Tibial nerve (tissue), 4 donors: ENCODE results near the gene CASTOR1. TPM values are rescaled to one million over a fixed set of nuclear protein-coding genes. Genes with fewer than 3 reads are reported as not detected.
A peak's percentile ranks its signal among the peaks of the same experiment; 100 is the strongest.

ENCODE experiments used
- DNase-seq, 2 donors: peaks; one replicate each; pipeline ENCODE4 v3.0.0-alpha.2; 2019; ENCODE audit warnings: low spot score in 2 of 2
- H3K27ac ChIP-seq, 4 donors: fragments of 200-600 bp; sonication (generic) in 3 of 4; one replicate each; pipeline ENCODE4 v1.5.1; 2017 to 2019; ENCODE audit warnings: mild to moderate bottlenecking in 1 of 4
- H3K27me3 ChIP-seq, 2 donors: fragments of 200-600 bp; sonication (generic) in 1 of 2; one replicate each; pipeline versions ENCODE4 v1.5.1 to v1.6.0; 2017 to 2019
- H3K36me3 ChIP-seq, 3 donors: fragments of 200-600 bp; sonication (generic); one replicate each; pipeline ENCODE4 v1.5.1; 2018 to 2019
- H3K4me1 ChIP-seq, 4 donors: fragments of 200-600 bp; sonication (generic) in 3 of 4; one replicate each; pipeline ENCODE4 v1.5.1; 2017 to 2019
- H3K4me3 ChIP-seq, 4 donors: fragments of 200-600 bp; sonication (generic) in 3 of 4; one replicate each; pipeline ENCODE4 v1.5.1; 2017 to 2019; ENCODE audit warnings: mild to moderate bottlenecking in 1 of 4, moderate library complexity in 1 of 4
- H3K9me3 ChIP-seq, 4 donors: fragments of 200-600 bp; sonication (generic) in 3 of 4; one replicate each; pipeline ENCODE4 v1.5.1; 2017 to 2019
- EP300 ChIP-seq, 2 donors: sonication (generic); formaldehyde crosslinking; IDR thresholded peaks; one replicate each; pipeline ENCODE4 v1.6.1; 2017; ENCODE audit warnings: antibody characterized with exemption in 2 of 2, mild to moderate bottlenecking in 1 of 2
- POLR2A ChIP-seq, 2 donors: fragments of 450-650 bp; IDR thresholded peaks; one replicate each; pipeline ENCODE4 v1.6.1; 2017; ENCODE audit warnings: antibody characterized with exemption in 2 of 2, mild to moderate bottlenecking in 2 of 2, moderate library complexity in 2 of 2
- WGBS, 2 donors: methylation state at CpG; one replicate each; pipeline ENCODE4 v1.1.5; 2018; 5-methylcytosine and 5-hydroxymethylcytosine counted together
- total RNA-seq, 4 donors: library from RNA; depleted of rRNA; stranded (reverse); fragments of >200 nt; gene quantifications; one replicate each; pipeline ENCODE4 v1.1.0, GENCODE V29; 2016
- TF ChIP-seq, protein P1 (sequence below), 5 experiments: fragments of 200-600 bp in 3 of 5; fragments of 450-650 bp in 2 of 5; sonication (generic) in 3 of 5; IDR thresholded peaks; one replicate each; pipeline ENCODE4 v1.5.1; 2016 to 2019; ENCODE audit warnings: antibody characterized with exemption in 5 of 5, mild to moderate bottlenecking in 3 of 5, moderate library complexity in 2 of 5

The CASTOR1 gene
- total RNA-seq, 4 donors from 2014 or later, result 38.7 to 57.9 (median 45.3) TPM

DNA sequence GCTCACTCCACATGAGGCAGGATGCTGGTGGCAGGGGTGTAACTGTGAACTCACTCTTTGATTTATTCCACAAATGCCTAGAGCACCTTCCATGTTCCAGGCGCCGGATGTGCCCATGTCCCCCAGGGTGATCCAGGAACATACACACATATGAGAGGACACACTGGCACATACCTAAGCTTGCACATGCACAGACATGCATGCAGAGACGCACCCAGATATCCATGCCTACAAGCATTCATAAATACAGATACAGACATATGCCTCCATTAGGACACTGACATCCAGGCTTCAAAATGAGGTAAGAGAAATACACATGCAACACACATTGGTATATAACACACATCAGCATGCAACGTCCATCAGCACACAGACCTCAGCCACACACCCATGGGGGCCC is 27.2 kb downstream of the CASTOR1 start:
- Histone ChIP-seq H3K4me3 (no peak overlapping the region), H3K27me3 (no peaks in the 10 kb centered on the region), H3K4me1 (peaks cover 0 to 11% (median 2%) of the 10 kb centered on the region in 4 donors), H3K36me3 (no peaks in the 10 kb centered on the region), H3K9me3 (no peaks in the 10 kb centered on the region), H3K27ac (no peak overlapping the region)
- TF ChIP-seq, protein P1, sequence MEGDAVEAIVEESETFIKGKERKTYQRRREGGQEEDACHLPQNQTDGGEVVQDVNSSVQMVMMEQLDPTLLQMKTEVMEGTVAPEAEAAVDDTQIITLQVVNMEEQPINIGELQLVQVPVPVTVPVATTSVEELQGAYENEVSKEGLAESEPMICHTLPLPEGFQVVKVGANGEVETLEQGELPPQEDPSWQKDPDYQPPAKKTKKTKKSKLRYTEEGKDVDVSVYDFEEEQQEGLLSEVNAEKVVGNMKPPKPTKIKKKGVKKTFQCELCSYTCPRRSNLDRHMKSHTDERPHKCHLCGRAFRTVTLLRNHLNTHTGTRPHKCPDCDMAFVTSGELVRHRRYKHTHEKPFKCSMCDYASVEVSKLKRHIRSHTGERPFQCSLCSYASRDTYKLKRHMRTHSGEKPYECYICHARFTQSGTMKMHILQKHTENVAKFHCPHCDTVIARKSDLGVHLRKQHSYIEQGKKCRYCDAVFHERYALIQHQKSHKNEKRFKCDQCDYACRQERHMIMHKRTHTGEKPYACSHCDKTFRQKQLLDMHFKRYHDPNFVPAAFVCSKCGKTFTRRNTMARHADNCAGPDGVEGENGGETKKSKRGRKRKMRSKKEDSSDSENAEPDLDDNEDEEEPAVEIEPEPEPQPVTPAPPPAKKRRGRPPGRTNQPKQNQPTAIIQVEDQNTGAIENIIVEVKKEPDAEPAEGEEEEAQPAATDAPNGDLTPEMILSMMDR (IDR thresholded peaks at IDR 0.05), result no peak
- TF ChIP-seq POLR2A (IDR thresholded peaks at IDR 0.05) (no peak), EP300 (IDR thresholded peaks at IDR 0.05) (no peak)
- no peak for DNase-seq
- WGBS, 2 donors, result 93 to 96% methylated on average over 4 of the region's 4 CpGs

DNA sequence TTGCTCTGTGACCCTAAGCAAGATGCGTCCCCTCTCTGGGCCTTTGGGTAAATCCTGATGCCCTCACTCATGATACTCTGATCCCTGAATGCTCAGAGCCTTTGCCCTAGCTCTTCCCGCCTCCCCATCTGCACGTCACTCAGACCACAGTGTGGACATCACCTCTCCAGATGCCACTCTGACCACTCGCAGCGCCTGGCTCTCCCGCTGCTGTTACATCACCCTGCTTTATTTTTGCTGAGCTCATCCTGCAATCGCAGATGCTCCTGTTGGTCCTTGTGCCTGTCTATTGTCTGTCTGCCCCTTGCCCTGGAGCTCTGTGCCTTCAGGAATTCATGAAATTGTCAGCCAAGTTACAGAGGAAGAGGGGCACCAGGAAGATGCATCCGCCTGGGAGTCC is 28.2 kb downstream of the CASTOR1 start:
- Histone ChIP-seq H3K27ac (no peak overlapping the region), H3K4me3 (no peak overlapping the region), H3K9me3 (no peaks in the 10 kb centered on the region), H3K27me3 (no peaks in the 10 kb centered on the region), H3K36me3 (no peaks in the 10 kb centered on the region), H3K4me1 (peaks cover 0 to 15% (median 5%) of the 10 kb centered on the region in 4 donors)
- DNase-seq, result no peak
- TF ChIP-seq EP300 (IDR thresholded peaks at IDR 0.05), result no peak
- TF ChIP-seq, protein P1 (IDR thresholded peaks at IDR 0.05), result no peak
- no peak for TF ChIP-seq POLR2A (IDR thresholded peaks at IDR 0.05)
- WGBS, 2 donors, result 77 to 89% methylated on average over 8 of the region's 8 CpGs

DNA sequence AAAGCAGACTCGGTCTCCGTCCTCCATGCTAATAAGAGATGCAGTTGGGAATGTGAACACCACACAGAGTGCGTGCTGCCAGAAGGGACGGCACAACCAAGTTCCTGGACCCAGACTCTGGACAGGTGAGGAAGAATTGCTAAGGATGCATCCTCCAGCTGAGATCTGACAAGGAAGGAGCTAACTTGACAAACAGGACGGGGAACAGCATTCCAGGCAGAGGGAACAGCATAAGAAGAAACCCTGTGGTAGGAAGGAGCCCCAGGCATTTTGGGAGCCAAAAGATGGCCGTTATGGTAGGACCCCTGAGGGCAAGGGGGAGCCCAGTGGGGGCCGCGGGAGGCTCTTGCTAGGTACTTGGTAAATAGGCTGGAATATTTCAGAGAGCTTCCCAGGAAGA is 28.6 kb downstream of the CASTOR1 start:
- Histone ChIP-seq H3K27ac (no peak overlapping the region), H3K36me3 (no peaks in the 10 kb centered on the region), H3K27me3 (no peaks in the 10 kb centered on the region), H3K9me3 (no peaks in the 10 kb centered on the region), H3K4me1 (peaks cover 0 to 20% (median 8%) of the 10 kb centered on the region in 4 donors), H3K4me3 (no peak overlapping the region)
- WGBS, 2 donors, result 86 to 89% methylated on average over 8 of the region's 8 CpGs
- no peak for TF ChIP-seq EP300 (IDR thresholded peaks at IDR 0.05)
- no peak for TF ChIP-seq POLR2A (IDR thresholded peaks at IDR 0.05)
- TF ChIP-seq, protein P1 (IDR thresholded peaks at IDR 0.05), result no peak
- DNase-seq, result no peak

DNA sequence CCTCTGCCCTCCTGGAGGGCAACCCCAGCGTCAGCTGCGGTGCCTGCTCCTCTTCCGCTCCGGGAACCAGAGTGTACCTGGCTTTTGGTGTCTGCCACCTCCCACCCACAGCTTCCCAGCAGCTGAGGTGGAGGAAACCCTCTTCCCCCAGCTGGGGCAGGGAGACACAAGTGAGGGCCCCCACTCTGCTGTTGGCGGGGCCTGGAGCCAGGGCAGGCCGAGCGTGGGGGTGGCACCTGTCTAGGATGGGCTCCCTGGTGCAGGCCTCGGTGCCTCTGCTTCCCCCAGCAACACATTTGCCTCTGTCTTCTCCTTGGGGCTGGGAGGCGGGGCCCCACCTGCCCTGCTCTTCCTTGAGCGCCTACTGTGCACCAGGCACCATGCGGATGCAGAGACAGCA is 29.0 kb downstream of the CASTOR1 start:
- Histone ChIP-seq H3K27ac (no peak overlapping the region), H3K27me3 (no peaks in the 10 kb centered on the region), H3K9me3 (no peaks in the 10 kb centered on the region), H3K36me3 (no peaks in the 10 kb centered on the region), H3K4me1 (peaks cover 0 to 21% (median 8%) of the 10 kb centered on the region in 4 donors), H3K4me3 (no peak overlapping the region)
- no peak for TF ChIP-seq POLR2A (IDR thresholded peaks at IDR 0.05)
- no peak for TF ChIP-seq EP300 (IDR thresholded peaks at IDR 0.05)
- TF ChIP-seq, protein P1 (IDR thresholded peaks at IDR 0.05), result no peak
- DNase-seq, result no peak
- 84 to 91% methylated on average over 6 to 11 of the region's 11 CpGs for WGBS, 2 donors

DNA sequence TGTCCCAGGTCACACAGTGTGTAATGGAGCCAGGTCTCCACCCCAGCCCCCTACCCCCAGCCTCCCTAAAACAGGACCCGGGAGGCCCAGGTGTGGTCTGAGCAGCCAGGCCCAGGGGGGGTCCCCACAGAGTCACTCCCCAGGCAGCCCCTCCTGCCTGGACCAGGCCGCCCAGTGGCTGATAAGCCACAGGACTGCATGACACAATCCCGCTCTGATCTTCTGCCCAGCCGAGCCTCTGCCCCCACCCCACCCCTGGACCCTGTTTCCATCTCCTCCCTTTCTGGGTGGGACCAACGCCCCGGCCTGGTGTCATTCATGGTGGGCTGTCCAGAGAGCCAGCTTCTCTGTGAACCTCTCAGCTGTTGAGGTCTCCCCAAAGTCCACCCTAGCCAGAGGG is 35.0 kb downstream of the CASTOR1 start:
- WGBS, 2 donors, result 65 to 77% methylated on average over 3 to 6 of the region's 6 CpGs
- H3K27ac ChIP-seq, result peak overlapping the region in 2 of 4 donors; percentile 81 to 82

More for the DNA sequence above, 35.0 kb downstream of the CASTOR1 start:
- TF ChIP-seq EP300 (IDR thresholded peaks at IDR 0.05), result no peak
- TF ChIP-seq, protein P1 (IDR thresholded peaks at IDR 0.05), result no peak
- TF ChIP-seq POLR2A (IDR thresholded peaks at IDR 0.05), result no peak
- no peaks in the 10 kb centered on the region for H3K9me3 ChIP-seq
- no peak for DNase-seq
- no peak overlapping the region for H3K4me3 ChIP-seq
- H3K27me3 ChIP-seq, result no peaks in the 10 kb centered on the region
- no peaks in the 10 kb centered on the region for H3K36me3 ChIP-seq
- peaks cover 0 to 56% (median 23%) of the 10 kb centered on the region in 4 donors for H3K4me1 ChIP-seq
